Prostate gland (tissue), 2 donors: Measurements from ENCODE around the gene DTX1.

ENCODE experiments used
- POLR2AphosphoS5 ChIP-seq: sonication (generic); formaldehyde crosslinking; IDR thresholded peaks from one replicate; pipeline ENCODE4 v1.6.1; 2017; ENCODE audit warnings: antibody characterized with exemption
- TF ChIP-seq, protein P1 (sequence below), 4 experiments: fragments of 200-600 bp in 2 of 4; fragments of 450-650 bp in 2 of 4; sonication (generic) in 2 of 4; IDR thresholded peaks; 1 replicate in 3 of 4; 2 replicates in 1 of 4; pipeline ENCODE4 v1.5.1; 2016 to 2019; ENCODE audit warnings: antibody characterized with exemption in 4 of 4, mild to moderate bottlenecking in 2 of 4, moderate library complexity in 2 of 4

DNA sequence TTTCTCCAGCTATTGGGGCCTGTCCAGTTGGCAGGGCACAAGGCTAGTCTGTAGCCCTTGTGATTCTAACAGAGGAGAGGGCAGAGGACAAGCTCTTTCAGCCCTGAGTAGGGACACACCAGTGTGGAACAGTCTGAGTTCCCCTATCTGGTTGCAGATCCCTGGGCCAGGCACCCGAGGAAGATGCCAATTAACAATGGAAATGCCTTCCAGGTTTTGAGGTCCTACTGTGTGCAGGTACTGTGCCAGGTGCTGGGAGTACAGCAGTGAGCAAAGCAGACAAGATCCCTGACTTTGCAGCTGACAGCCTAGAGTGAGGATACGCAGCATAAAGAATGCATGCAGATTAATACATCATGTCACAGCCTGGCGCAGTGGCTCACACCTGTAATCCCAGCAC is 17.1 kb downstream of the DTX1 start:
- no peak for TF ChIP-seq POLR2AphosphoS5
- TF ChIP-seq, protein P1, sequence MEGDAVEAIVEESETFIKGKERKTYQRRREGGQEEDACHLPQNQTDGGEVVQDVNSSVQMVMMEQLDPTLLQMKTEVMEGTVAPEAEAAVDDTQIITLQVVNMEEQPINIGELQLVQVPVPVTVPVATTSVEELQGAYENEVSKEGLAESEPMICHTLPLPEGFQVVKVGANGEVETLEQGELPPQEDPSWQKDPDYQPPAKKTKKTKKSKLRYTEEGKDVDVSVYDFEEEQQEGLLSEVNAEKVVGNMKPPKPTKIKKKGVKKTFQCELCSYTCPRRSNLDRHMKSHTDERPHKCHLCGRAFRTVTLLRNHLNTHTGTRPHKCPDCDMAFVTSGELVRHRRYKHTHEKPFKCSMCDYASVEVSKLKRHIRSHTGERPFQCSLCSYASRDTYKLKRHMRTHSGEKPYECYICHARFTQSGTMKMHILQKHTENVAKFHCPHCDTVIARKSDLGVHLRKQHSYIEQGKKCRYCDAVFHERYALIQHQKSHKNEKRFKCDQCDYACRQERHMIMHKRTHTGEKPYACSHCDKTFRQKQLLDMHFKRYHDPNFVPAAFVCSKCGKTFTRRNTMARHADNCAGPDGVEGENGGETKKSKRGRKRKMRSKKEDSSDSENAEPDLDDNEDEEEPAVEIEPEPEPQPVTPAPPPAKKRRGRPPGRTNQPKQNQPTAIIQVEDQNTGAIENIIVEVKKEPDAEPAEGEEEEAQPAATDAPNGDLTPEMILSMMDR (IDR thresholded peaks at IDR 0.05), result no peak
